ENCODE data around the gene GGT7.
A peak's percentile ranks its signal among the peaks of the same experiment; 100 is the strongest.
"Not testable (repeated sequence)": the region's sequence is repeated elsewhere in the genome, so short reads cannot be mapped to it uniquely, and the experiment has no call there.

Gene GGT7

GRCh38 chr20:34881689-34882088 is 9.0 kb upstream of the GGT7 start:
- no peak for DNase-seq (ENCODE audit: low spot score)

- not testable (repeated sequence) for DNase-seq (ENCODE audit: low spot score)
Measured at GRCh38 chr20:34880971-34881370, 8.3 kb upstream of the GGT7 start.

GRCh38 chr20:34880215-34880850 is 7.7 kb upstream of the GGT7 start:
- no peak for DNase-seq (ENCODE audit: low spot score)

- no peak for DNase-seq (ENCODE audit: low spot score)
Measured at GRCh38 chr20:34876406-34877282, 4.0 kb upstream of the GGT7 start, which contains the start of gene ACSS2. Gene ACSS2, plus strand, starts transcription at chr20:34876612. Its CDS starts 34 bp downstream, at chr20:34876646.

- DNase-seq (ENCODE audit: low spot score), result peak; percentile 98
Measured at GRCh38 chr20:34875642-34876405, 3.2 kb upstream of the GGT7 start.

DNA sequence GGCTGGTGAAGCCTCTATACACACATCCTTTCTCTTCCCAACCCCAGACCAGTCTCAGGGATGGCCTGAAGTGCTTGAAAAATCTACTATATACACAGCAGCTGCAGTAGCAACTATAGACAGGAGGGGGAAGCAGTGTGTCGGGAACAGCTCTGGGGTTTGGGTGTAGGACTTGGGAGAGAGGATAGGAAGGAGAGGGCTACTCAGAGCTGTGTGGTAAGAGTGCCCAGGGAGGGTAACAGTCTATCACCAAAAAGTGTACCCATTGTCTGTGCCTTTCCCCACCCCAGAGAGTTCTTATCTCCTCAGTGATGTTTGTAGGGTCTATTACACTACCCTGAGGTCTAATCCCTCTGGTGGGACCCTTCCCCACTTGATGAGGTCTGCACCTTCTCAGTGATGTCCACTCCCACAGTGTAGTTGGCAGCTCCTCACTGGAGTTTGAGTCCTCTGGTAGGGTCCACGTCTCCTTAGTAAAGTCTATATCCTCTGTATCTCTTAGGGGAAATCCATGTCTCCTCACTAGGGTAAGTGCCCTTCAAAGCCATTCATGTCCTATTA is 1.5 kb upstream of the GGT7 start:
- DNase-seq (ENCODE audit: low spot score), result peak; percentile 88

- no peak for DNase-seq (ENCODE audit: low spot score)
Measured at GRCh38 chr20:34873583-34874093, 982 bp upstream of the GGT7 start.

GRCh38 chr20:34871966-34872621 is 562 bp downstream of the GGT7 start:
- no peak for DNase-seq (ENCODE audit: low spot score)

GRCh38 chr20:34871320-34871926 is 1.2 kb downstream of the GGT7 start:
- DNase-seq (ENCODE audit: low spot score), result no peak

- DNase-seq (ENCODE audit: low spot score), result no peak
Measured at GRCh38 chr20:34864216-34864615, 8.4 kb downstream of the GGT7 start.

GRCh38 chr20:34863421-34863965 is 9.2 kb downstream of the GGT7 start:
- no peak for DNase-seq (ENCODE audit: low spot score)

DNA sequence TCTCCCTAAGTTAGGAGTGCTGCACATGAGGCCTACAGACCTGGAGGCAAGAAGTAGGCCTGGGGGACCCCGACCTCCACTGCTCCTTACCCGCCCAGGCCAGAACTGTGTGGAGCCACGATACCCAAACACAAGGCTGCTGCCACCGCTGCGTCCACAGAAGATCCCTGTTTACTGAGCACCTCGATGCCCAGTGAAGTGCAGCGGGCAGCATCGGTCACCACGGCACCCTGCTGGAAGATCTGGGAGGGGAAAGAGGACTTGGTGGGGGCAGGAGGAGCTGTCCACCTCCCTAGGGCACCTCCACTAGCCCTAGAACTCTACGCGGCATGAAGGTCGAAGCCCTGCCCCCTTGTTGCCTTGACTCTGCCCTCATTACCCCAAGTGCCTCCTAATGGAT is 9.9 kb downstream of the GGT7 start:
- no peak for DNase-seq (ENCODE audit: low spot score)

- no peak for DNase-seq (ENCODE audit: low spot score)
Measured at GRCh38 chr20:34861386-34862084, 11.1 kb downstream of the GGT7 start.

GRCh38 chr20:34859826-34860545 is 12.7 kb downstream of the GGT7 start:
- no peak for DNase-seq (ENCODE audit: low spot score)

GRCh38 chr20:34859367-34859766 is 13.3 kb downstream of the GGT7 start:
- no peak for DNase-seq (ENCODE audit: low spot score)

DNA sequence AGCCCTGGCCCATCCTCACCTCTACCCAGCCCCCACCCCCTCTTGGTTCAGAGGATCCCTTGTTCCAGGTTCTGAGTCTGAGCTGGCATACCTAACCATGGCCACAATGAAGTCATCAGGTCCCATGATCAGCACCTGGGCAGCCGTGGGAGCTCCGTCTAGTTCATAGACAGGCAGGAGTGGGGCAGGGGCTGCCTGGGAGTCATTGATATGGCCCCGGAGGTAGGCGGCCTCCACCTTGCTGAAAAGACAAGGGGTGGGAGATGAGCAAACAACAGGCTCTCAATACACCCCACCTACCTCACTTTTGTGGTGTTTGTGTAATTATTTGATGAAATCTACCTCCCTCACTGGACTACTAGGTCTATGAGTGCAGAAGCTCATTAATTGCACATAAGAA is 20.4 kb downstream of the GGT7 start:
- peak; percentile 20 for DNase-seq (ENCODE audit: low spot score)

DNA sequence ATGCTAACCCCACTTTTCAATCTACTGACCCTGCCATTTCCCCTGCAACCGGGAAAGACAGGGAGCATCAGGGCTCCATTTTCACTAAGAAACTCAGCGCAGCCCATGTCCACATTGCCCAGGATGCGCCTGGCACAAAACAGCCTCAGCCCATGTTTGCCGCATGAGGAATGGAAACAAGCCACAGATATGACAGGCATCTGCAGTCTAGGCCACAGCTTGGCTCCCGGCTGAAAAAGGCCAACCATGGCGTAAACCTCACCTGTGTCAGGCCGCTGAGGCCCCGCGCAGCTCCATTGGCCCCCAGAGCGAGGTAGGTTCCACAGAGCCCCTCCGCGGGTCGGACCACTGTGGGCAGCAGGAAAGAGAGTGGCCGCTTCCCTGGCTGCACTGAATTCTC is 21.7 kb downstream of the GGT7 start:
- DNase-seq (ENCODE audit: low spot score), result no peak

DNA sequence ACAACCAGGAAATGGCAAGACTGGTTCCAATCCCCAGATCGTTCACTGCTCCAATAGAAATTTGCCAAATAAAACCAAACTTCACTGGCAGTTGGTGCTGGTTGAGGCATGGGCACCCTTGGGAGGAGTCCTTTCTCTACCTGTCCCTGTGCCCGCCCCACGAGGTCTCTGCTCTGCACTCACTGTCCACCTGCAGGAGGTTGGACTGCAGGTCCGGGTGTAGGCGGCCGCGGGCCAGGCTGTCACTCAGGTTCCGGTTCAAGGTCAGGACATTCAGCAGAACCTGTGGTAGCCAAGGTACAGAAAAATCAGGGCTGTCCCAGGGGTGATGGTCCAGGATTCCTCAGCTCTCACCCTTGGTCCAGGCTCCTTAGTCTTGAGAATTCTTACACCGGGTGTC is 22.9 kb downstream of the GGT7 start:
- DNase-seq (ENCODE audit: low spot score), result no peak

GRCh38 chr20:34848597-34848996 is 24.1 kb downstream of the GGT7 start:
- DNase-seq (ENCODE audit: low spot score), result no peak

DNA sequence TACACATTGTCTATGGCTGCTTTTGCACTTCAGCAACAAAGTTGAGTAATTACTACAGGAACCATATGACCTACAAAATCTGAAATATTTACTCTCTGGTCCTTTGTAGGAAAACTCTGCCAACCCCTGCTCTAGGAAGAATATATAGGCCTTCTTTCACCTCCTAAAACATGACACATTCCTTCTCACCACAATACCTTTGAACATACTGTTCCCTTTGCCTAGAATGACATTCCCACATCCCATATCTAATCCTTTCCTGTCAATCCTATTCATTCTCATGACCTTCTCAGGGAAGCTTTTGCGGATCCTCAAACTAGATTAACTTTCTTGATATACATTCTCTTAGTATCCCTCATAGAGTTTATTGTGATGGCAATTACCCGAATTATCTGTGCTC is 29.2 kb downstream of the GGT7 start:
- DNase-seq (ENCODE audit: low spot score), result no peak
